Testis (tissue), 5 donors: ENCODE results near the gene MTCL1. TPM values are rescaled to one million over a fixed set of nuclear protein-coding genes. Genes with fewer than 3 reads are reported as not detected.

ENCODE experiments used
- DNase-seq: peaks from one replicate; pipeline ENCODE4 v3.0.0-alpha.2; 2019
- H3K27ac ChIP-seq, 2 donors: fragments of 200-600 bp; sonication (generic); one replicate each; pipeline ENCODE4 v1.5.1; 2019
- H3K27me3 ChIP-seq: fragments of 200-600 bp; sonication (generic); one replicate; pipeline ENCODE4 v1.5.1; 2019
- H3K36me3 ChIP-seq: fragments of 200-600 bp; sonication (generic); one replicate; pipeline ENCODE4 v1.5.1; 2017; ENCODE audit warnings: low read depth; ENCODE audit errors: missing control alignments
- H3K4me1 ChIP-seq: fragments of 200-600 bp; sonication (generic); one replicate; pipeline ENCODE4 v1.5.1; 2019
- H3K4me3 ChIP-seq, 2 donors: fragments of 200-600 bp; sonication (generic); one replicate each; pipeline ENCODE4 v1.5.1; 2017 to 2019
- H3K9me3 ChIP-seq: fragments of 200-600 bp; sonication (generic); one replicate; pipeline ENCODE4 v1.5.1; 2017
- CTCF ChIP-seq, 3 experiments: fragments of 450-650 bp in 2 of 3; fragments of 200-600 bp in 1 of 3; sonication (generic) in 1 of 3; IDR thresholded peaks; one replicate each; pipeline ENCODE4 v1.5.1; 2016 to 2019; ENCODE audit warnings: antibody characterized with exemption in 3 of 3, mild to moderate bottlenecking in 2 of 3, moderate library complexity in 1 of 3
- POLR2A ChIP-seq: fragments of 450-650 bp; IDR thresholded peaks from one replicate; pipeline ENCODE4 v1.6.1; 2017; ENCODE audit warnings: antibody characterized with exemption, mild to moderate bottlenecking, moderate library complexity
- WGBS, 2 donors: methylation state at CpG; one replicate each; pipeline ENCODE4 v1.1.5; 2018; 5-methylcytosine and 5-hydroxymethylcytosine counted together
- intact Hi-C: fragments of 100-400 bp; cut with DNase I; formaldehyde crosslinking; loops from one replicate; pipeline ENCODE4 v1.15.1; 2023; ENCODE audit warnings: low total_unique reads
- long read RNA-seq, 2 donors: transcript quantifications; one replicate each; lab custom pipeline, GENCODE V29; 2026
- polyA plus RNA-seq: library from polyadenylated mRNA; stranded (reverse); fragments of 350-450 nt; fragmentation: Illumina TruSeq; extraction: RNeasy Lipid Tissue Mini Kit (QIAGEN cat#74804); gene quantifications from one replicate; pipeline ENCODE4 v1.2.3, GENCODE V29; 2014; ENCODE audit warnings: low read depth, low replicate concordance; ENCODE audit not compliant: insufficient read depth
- total RNA-seq, 2 donors: library from RNA; depleted of rRNA; stranded (reverse); fragments of >200 nt; gene quantifications; one replicate each; pipeline ENCODE4 v1.2.3, GENCODE V29; 2016

MTCL1 gene
- total RNA-seq (100 to 1,000 TPM in 1 of 2 donors, 10 to 100 TPM in 1; 95.8 to 139 TPM), polyA plus RNA-seq (27.5 TPM)
- long read RNA-seq, donor 1, transcript MTCL1-216 (1 exons, 2,856 nt), result major isoform, 7 of 7 reads
- long read RNA-seq, donor 1, partial matches to known transcripts, result 0 of 7 reads
- long read RNA-seq, donor 1, other reads (novel, unspliced or antisense), result 0 of 7 reads
- long read RNA-seq, donor 2, partial matches to known transcripts, result 0 of 3 reads
- long read RNA-seq, donor 2, other reads (novel, unspliced or antisense), result 0 of 3 reads

- intact Hi-C loops, result loop anchor here (10.0 kb wide), 1 partner anchor 279 kb away; no protein-coding TSS in a partner anchor
- peaks cover 6% of the 10 kb centered on the region for H3K4me1 ChIP-seq
- DNase-seq, result peak; percentile 50
- peak within 1 kb of the TSS; percentile 79 to 80 for H3K27ac ChIP-seq
- H3K36me3 ChIP-seq, result no peaks in the 10 kb centered on the region
- TF ChIP-seq POLR2A, result no peak
- no peak for TF ChIP-seq CTCF (IDR thresholded peaks at IDR 0.05)
- no peaks in the 10 kb centered on the region for H3K27me3 ChIP-seq
- WGBS, 2 donors, result 0% methylated on average over 75 of the region's 123 CpGs; no CpG with 5 or more reads in 1 of the 2 donors
- H3K4me3 ChIP-seq, result peak within 1 kb of the TSS; percentile 62 to 77
- no peaks in the 10 kb centered on the region for H3K9me3 ChIP-seq
Measured at GRCh38 chr18:8705238-8705960, at the start of gene MTCL1. TSS of gene MTCL1 (plus strand) at chr18:8705556. CDS start at chr18:8705661, 105 bp downstream.

- DNase-seq, result peak; percentile 54
- no peak overlapping the region for H3K27ac ChIP-seq
- H3K4me1 ChIP-seq, result peaks cover 14% of the 10 kb centered on the region
- intact Hi-C loops, result no loop called here
- H3K4me3 ChIP-seq, result no peak overlapping the region
- 74 to 87% methylated on average over 5 to 6 of the region's 6 CpGs for WGBS, 2 donors
- no peaks in the 10 kb centered on the region for H3K27me3 ChIP-seq
- no peaks in the 10 kb centered on the region for H3K36me3 ChIP-seq
- no peaks in the 10 kb centered on the region for H3K9me3 ChIP-seq
- no peak for TF ChIP-seq CTCF (IDR thresholded peaks at IDR 0.05)
- TF ChIP-seq POLR2A, result no peak
Measured at GRCh38 chr18:8656232-8656631, 49.1 kb upstream of the MTCL1 start.

DNA sequence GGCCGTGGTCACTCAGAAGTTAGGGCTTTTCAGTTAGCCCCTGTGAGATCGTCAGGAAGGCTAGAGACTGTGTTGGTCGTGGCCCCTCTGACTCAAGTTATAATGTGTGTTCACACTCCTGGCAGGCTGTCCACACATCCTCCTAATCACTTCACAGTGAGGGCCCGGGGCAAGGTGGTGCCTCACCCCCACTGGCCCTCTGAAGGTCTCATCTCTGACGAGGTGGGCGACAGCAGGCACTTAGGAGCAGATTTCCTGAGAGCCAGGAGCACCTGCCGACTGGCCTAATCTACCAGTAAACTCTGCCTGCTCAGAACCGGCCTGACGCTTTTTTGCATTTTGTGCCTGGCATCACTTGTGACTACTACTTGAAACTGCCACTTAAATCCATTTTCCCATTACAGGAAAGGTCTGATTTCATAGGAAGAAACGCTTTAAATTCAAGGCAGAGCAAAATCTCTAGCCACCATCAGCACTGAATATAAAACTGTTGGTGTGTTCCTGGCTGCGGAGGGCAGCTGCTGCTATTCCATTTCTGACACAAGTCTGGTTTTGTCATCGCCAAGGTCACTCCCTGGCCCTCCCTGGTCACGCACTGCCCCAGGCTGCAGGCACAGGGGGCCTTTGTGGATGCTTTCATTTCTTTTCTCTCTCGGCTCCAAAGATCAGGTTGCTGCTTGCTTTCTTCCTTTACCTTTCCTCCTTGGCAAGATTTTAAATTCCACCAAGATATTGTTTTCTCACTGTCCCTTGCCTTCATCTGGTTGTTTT is 48.1 kb upstream of the MTCL1 start:
- H3K27me3 ChIP-seq, result no peaks in the 10 kb centered on the region
- no peak overlapping the region for H3K4me3 ChIP-seq
- DNase-seq, result peak; percentile 75
- intact Hi-C loops, result no loop called here
- no peaks in the 10 kb centered on the region for H3K36me3 ChIP-seq
- 61 to 74% methylated on average over 11 to 14 of the region's 14 CpGs for WGBS, 2 donors
- H3K9me3 ChIP-seq, result no peaks in the 10 kb centered on the region
- no peak for TF ChIP-seq POLR2A
- no peak for TF ChIP-seq CTCF (IDR thresholded peaks at IDR 0.05)
- peaks cover 14% of the 10 kb centered on the region for H3K4me1 ChIP-seq
- H3K27ac ChIP-seq, result peak overlapping the region in 1 of 2 donors; percentile 28

GRCh38 chr18:8657873-8658470 is 47.4 kb upstream of the MTCL1 start:
- Histone ChIP-seq H3K27ac (no peak overlapping the region), H3K4me3 (no peak overlapping the region), H3K27me3 (no peaks in the 10 kb centered on the region), H3K36me3 (no peaks in the 10 kb centered on the region), H3K9me3 (no peaks in the 10 kb centered on the region), H3K4me1 (peaks cover 14% of the 10 kb centered on the region)
- DNase-seq, result peak; percentile 36
- 30 to 53% methylated on average over 14 of the region's 14 CpGs for WGBS, 2 donors
- TF ChIP-seq POLR2A (no peak), CTCF (IDR thresholded peaks at IDR 0.05) (no peak)
- intact Hi-C loops, result no loop called here
